CD14-positive monocyte (primary cell): Measurements from ENCODE around the gene KCNT1. TPM values are rescaled to one million over a fixed set of nuclear protein-coding genes. Genes with fewer than 3 reads are reported as not detected.

Source experiments
- DNase-seq, 3 donors: peaks; one replicate each; pipeline ENCODE4 v3.0.0-alpha.2; 2011 to 2022
- H2AFZ ChIP-seq: 2 replicates; pipeline ENCODE4 v1.6.0; 2012; ENCODE audit warnings: mild to moderate bottlenecking, low read depth, low read length, inconsistent platforms; ENCODE audit not compliant: insufficient read depth, poor library complexity, severe bottlenecking
- H3K27ac ChIP-seq, 2 donors: 1 replicate in 1 of 2; 2 replicates in 1 of 2; pipeline ENCODE4 v1.5.1; 2012 to 2013; ENCODE audit warnings: low read length in 2 of 2, control low read depth in 1 of 2, inconsistent platforms in 1 of 2, low read depth in 1 of 2, mild to moderate bottlenecking in 1 of 2
- H3K27me3 ChIP-seq, 2 donors: one replicate each; pipeline versions ENCODE4 v1.6.0 to v1.6.1; 2011 to 2013; ENCODE audit warnings: low read length in 2 of 2; ENCODE audit not compliant: control insufficient read depth in 2 of 2, insufficient read depth in 2 of 2
- H3K36me3 ChIP-seq, 2 donors: replicated peaks in 1 of 2; 1 replicate in 1 of 2; 2 replicates in 1 of 2; pipeline versions ENCODE4 v1.5.1 to v1.6.1; 2012 to 2013; ENCODE audit warnings: low read length in 2 of 2, control low read depth in 1 of 2, inconsistent platforms in 1 of 2, mild to moderate bottlenecking in 1 of 2; ENCODE audit not compliant: insufficient read depth in 2 of 2, control insufficient read depth in 1 of 2
- H3K4me1 ChIP-seq, 2 donors: 1 replicate in 1 of 2; 2 replicates in 1 of 2; pipeline versions ENCODE4 v1.5.1 to v1.6.1; 2012 to 2013; ENCODE audit warnings: low read length in 2 of 2, control low read depth in 1 of 2, inconsistent platforms in 1 of 2, mild to moderate bottlenecking in 1 of 2, moderate library complexity in 1 of 2; ENCODE audit not compliant: insufficient read depth in 2 of 2, control insufficient read depth in 1 of 2
- H3K4me2 ChIP-seq: replicated peaks from 2 replicates; pipeline ENCODE3; 2012; ENCODE audit warnings: low read length, moderate library complexity, mild to moderate bottlenecking; ENCODE audit not compliant: poor library complexity, severe bottlenecking; ENCODE audit errors: extremely low read depth
- H3K4me3 ChIP-seq, 3 experiments: fragments of 200-600 bp in 1 of 3; sonication (generic) in 1 of 3; replicated peaks in 1 of 3; 1 replicate in 2 of 3; 2 replicates in 1 of 3; pipeline ENCODE4 v1.5.1; 2011 to 2013; ENCODE audit warnings: low read length in 3 of 3, mild to moderate bottlenecking in 3 of 3, control low read depth in 2 of 3, low read depth in 2 of 3, inconsistent platforms in 1 of 3, moderate library complexity in 1 of 3
- H3K79me2 ChIP-seq: 2 replicates; pipeline ENCODE4 v1.6.0; 2012; ENCODE audit warnings: mild to moderate bottlenecking, control low read depth, inconsistent platforms, low read length, moderate library complexity; ENCODE audit not compliant: insufficient read depth
- H3K9ac ChIP-seq: 2 replicates; pipeline ENCODE4 v1.6.0; 2017; ENCODE audit warnings: low read length, mild to moderate bottlenecking; ENCODE audit not compliant: insufficient read depth, poor library complexity, severe bottlenecking
- H3K9me3 ChIP-seq, 2 donors: replicated peaks in 1 of 2; 1 replicate in 1 of 2; 2 replicates in 1 of 2; pipeline versions ENCODE4 v1.5.1 to v1.6.1; 2012 to 2013; ENCODE audit warnings: low read length in 2 of 2, control low read depth in 1 of 2; ENCODE audit not compliant: control insufficient read depth in 1 of 2, insufficient read depth in 1 of 2
- H4K20me1 ChIP-seq: 2 replicates; pipeline ENCODE4 v1.6.0; 2012; ENCODE audit warnings: mild to moderate bottlenecking, low read length, control low read depth, moderate library complexity; ENCODE audit not compliant: insufficient read depth
- H3K27ac Mint-ChIP-seq, 7 donors: one replicate each; pipeline ENCODE4 v1.8.0; 2020; ENCODE audit warnings: mild to moderate bottlenecking in 7 of 7, mixed read lengths in 7 of 7, moderate library complexity in 6 of 7, inconsistent platforms in 2 of 7
- H3K27me3 Mint-ChIP-seq, 3 donors: one replicate each; pipeline ENCODE4 v1.8.0; 2021 to 2022; ENCODE audit warnings: low read depth in 3 of 3, mild to moderate bottlenecking in 3 of 3, mixed read lengths in 3 of 3, moderate library complexity in 3 of 3, inconsistent platforms in 1 of 3
- H3K36me3 Mint-ChIP-seq, 2 donors: one replicate each; pipeline ENCODE4 v1.8.0; 2020; ENCODE audit warnings: mixed read lengths in 2 of 2, inconsistent platforms in 1 of 2, mild to moderate bottlenecking in 1 of 2
- H3K4me1 Mint-ChIP-seq: one replicate; pipeline ENCODE4 v1.8.0; 2020; ENCODE audit warnings: mild to moderate bottlenecking, mixed read lengths
- H3K4me3 Mint-ChIP-seq, 2 donors: one replicate each; pipeline ENCODE4 v1.8.0; 2020; ENCODE audit warnings: mild to moderate bottlenecking in 2 of 2, mixed read lengths in 2 of 2, moderate library complexity in 1 of 2
- H3K9me3 Mint-ChIP-seq, 7 donors: one replicate each; pipeline ENCODE4 v1.8.0; 2020 to 2022; ENCODE audit warnings: mixed read lengths in 7 of 7, mild to moderate bottlenecking in 6 of 7, moderate library complexity in 6 of 7, inconsistent platforms in 2 of 7
- CTCF ChIP-seq: fragments of 200-600 bp; IDR thresholded peaks from one replicate; pipeline ENCODE4 v1.8.0; 2022; ENCODE audit warnings: antibody characterized with exemption, mild to moderate bottlenecking
- WGBS: methylation state at CpG from one replicate; pipeline ENCODE4 v1.1.5; 2013; ENCODE audit warnings: missing lambda C conversion rate; ENCODE audit not compliant: insufficient coverage; 5-methylcytosine and 5-hydroxymethylcytosine counted together
- intact Hi-C, 2 donors: fragments of 100-400 bp; cut with micrococcal nuclease; formaldehyde crosslinking; loops; one replicate each; pipeline versions ENCODE4 v1.15.0 to v1.15.1; 2023
- polyA plus RNA-seq, 3 donors: library from polyadenylated mRNA; depleted of rRNA in 1 of 3; unstranded in 2 of 3; stranded (reverse) in 1 of 3; fragments of 300-500 nt in 2 of 3; fragments of >200 nt in 1 of 3; fragmentation: Illumina TruSeq in 2 of 3; gene quantifications; 1 replicate in 2 of 3; 2 replicates in 1 of 3; pipeline ENCODE4 v1.2.3, GENCODE V29; 2012 to 2021

The KCNT1 gene
- polyA plus RNA-seq, 3 donors = not detected

GRCh38 chr9:135827301-135827700, 125.3 kb downstream of the KCNT1 start:
- intact Hi-C loops = no loop called here
- H3K9me3 ChIP-seq = peaks cover 0 to 12% of the 10 kb centered on the region in 2 donors
- 100% methylated on average over 6 of the region's 12 CpGs for WGBS
- Mint-ChIP-seq H3K36me3 (peaks cover 60% of the 10 kb centered on the region in 2 donors), H3K4me3 (no peak overlapping the region), H3K9me3 (peaks cover 0 to 7% (median 4%) of the 10 kb centered on the region in 7 donors), H3K27ac (no peak overlapping the region), H3K4me1 (no peaks in the 10 kb centered on the region), H3K27me3 (no peaks in the 10 kb centered on the region)
- no peak overlapping the region for H3K27ac ChIP-seq
- H3K9ac ChIP-seq = no peak overlapping the region
- H3K4me1 ChIP-seq = no peaks in the 10 kb centered on the region
- DNase-seq = no peak
- H3K36me3 ChIP-seq = peaks cover 39 to 72% of the 10 kb centered on the region in 2 donors
- no peak overlapping the region for H3K4me3 ChIP-seq
- H3K27me3 ChIP-seq = no peaks in the 10 kb centered on the region
- H3K79me2 ChIP-seq = no peaks in the 10 kb centered on the region
- no peak overlapping the region for H2AFZ ChIP-seq
- peaks cover 20% of the 10 kb centered on the region for H4K20me1 ChIP-seq
- TF ChIP-seq CTCF = no peak
- H3K4me2 ChIP-seq = no peak overlapping the region

- Mint-ChIP-seq H3K4me1 (no peaks in the 10 kb centered on the region), H3K4me3 (no peak overlapping the region), H3K27me3 (no peaks in the 10 kb centered on the region), H3K9me3 (peaks cover 0 to 7% (median 4%) of the 10 kb centered on the region in 7 donors), H3K27ac (no peak overlapping the region), H3K36me3 (peaks cover 53% of the 10 kb centered on the region in 2 donors)
- H3K79me2 ChIP-seq = no peaks in the 10 kb centered on the region
- peaks cover 0 to 12% of the 10 kb centered on the region in 2 donors for H3K9me3 ChIP-seq
- H3K4me3 ChIP-seq = no peak overlapping the region
- peaks cover 32 to 64% of the 10 kb centered on the region in 2 donors for H3K36me3 ChIP-seq
- H4K20me1 ChIP-seq = peaks cover 22% of the 10 kb centered on the region
- no peak overlapping the region for H3K9ac ChIP-seq
- H2AFZ ChIP-seq = no peak overlapping the region
- DNase-seq = no peak
- 95% methylated on average over 12 of the region's 13 CpGs for WGBS
- TF ChIP-seq CTCF = no peak
- no peaks in the 10 kb centered on the region for H3K27me3 ChIP-seq
- H3K27ac ChIP-seq = no peak overlapping the region
- H3K4me1 ChIP-seq = no peaks in the 10 kb centered on the region
- H3K4me2 ChIP-seq = no peak overlapping the region
- intact Hi-C loops = no loop called here
These were observed 126.0 kb downstream of the KCNT1 start for GRCh38 chr9:135827866-135828580.
